K562 (cell line): ENCODE results near the gene FAM114A1. TPM values are rescaled to one million over a fixed set of nuclear protein-coding genes. Genes with fewer than 3 reads are reported as not detected.

Experiments used
- ATAC-seq: fragments of 200-7000 bp; cut with Tn5 transposase; 3 replicates; pipeline ENCODE4 v1.9.1; 2020; ENCODE audit warnings: moderate library complexity
- BruUV-seq: library from RNA; stranded (reverse); fragments of 400-500 nt; replicated peaks from 2 replicates; lab custom pipeline; 2021; lab: Mats Ljungman, UMichigan
- CTCF ChIA-PET: fragments of 300-600 bp; formaldehyde crosslinking; extraction: SDS; loops from one replicate; lab custom pipeline; 2021; ENCODE audit warnings: low intra/inter-chr PET ratio; lab: Yijun Ruan, JAX
- POLR2A ChIA-PET: fragments of 300-600, 350-650 bp; sonication (Branson Sonifier 250); formaldehyde crosslinking; extraction: SDS; loops from one replicate; lab custom pipeline; 2021; ENCODE audit warnings: antibody characterized with exemption, inconsistent platforms; lab: Yijun Ruan, JAX
- DNase-seq, 4 experiments: peaks; one replicate each; pipeline versions ENCODE4 v3.0.0 to v3.0.0-alpha.2; 2011 to 2018; ENCODE audit warnings: low spot score in 3 of 4, mixed read lengths in 3 of 4; ENCODE audit errors: extremely low read depth in 1 of 4
- FAIRE-seq: peaks from 2 replicates; lab custom pipeline; 2011; peaks lifted over from hg19 to GRCh38; lab: Jason Lieb, UNC
- H2AFZ ChIP-seq: 2 replicates; pipeline ENCODE4 v1.6.0; 2011; ENCODE audit warnings: low read depth, low read length, control low read depth, inconsistent platforms
- H3K27ac ChIP-seq: fragments of 200-600 bp; 3 replicates; pipeline ENCODE4 v1.8.0; 2011; ENCODE audit warnings: low read depth, mild to moderate bottlenecking, control low read depth, inconsistent platforms, low read length, moderate library complexity, mixed read lengths; ENCODE audit errors: extremely low read depth
- H3K27me3 ChIP-seq, 2 experiments: fragments of 300-600 bp in 1 of 2; 2 replicates in 1 of 2; 3 replicates in 1 of 2; pipeline versions ENCODE4 v1.6.0 to v1.8.0; 2011; ENCODE audit warnings: inconsistent platforms in 2 of 2, low read length in 2 of 2, mild to moderate bottlenecking in 1 of 2, mixed read lengths in 1 of 2, moderate library complexity in 1 of 2; ENCODE audit not compliant: control insufficient read depth in 2 of 2, insufficient read depth in 2 of 2
- H3K36me3 ChIP-seq: fragments of 300-600 bp; 3 replicates; pipeline ENCODE4 v1.8.0; 2011; ENCODE audit warnings: mild to moderate bottlenecking, low read length, inconsistent platforms; ENCODE audit not compliant: control insufficient read depth, insufficient read depth
- H3K4me1 ChIP-seq, 2 experiments: fragments of 200-600 bp in 1 of 2; replicated peaks in 1 of 2; 2 replicates in 1 of 2; 3 replicates in 1 of 2; pipeline versions ENCODE4 v1.5.1 to v1.8.0; 2011; ENCODE audit warnings: inconsistent platforms in 2 of 2, low read length in 2 of 2, mild to moderate bottlenecking in 1 of 2, mixed read lengths in 1 of 2, moderate library complexity in 1 of 2; ENCODE audit not compliant: control insufficient read depth in 2 of 2, insufficient read depth in 2 of 2
- H3K4me2 ChIP-seq: 2 replicates; pipeline ENCODE4 v1.6.1; 2011; ENCODE audit warnings: low read length, control low read depth, inconsistent platforms, mixed read lengths; ENCODE audit not compliant: insufficient read depth
- H3K4me3 ChIP-seq: fragments of 200-600 bp; sonication (generic), shearing (Covaris generic); 2 replicates; pipeline ENCODE4 v1.5.1; 2016; ENCODE audit warnings: control low read depth, inconsistent platforms
- H3K79me2 ChIP-seq: fragments of 200-600 bp; 3 replicates; pipeline ENCODE4 v1.8.0; 2011; ENCODE audit warnings: low read length, inconsistent platforms; ENCODE audit not compliant: control insufficient read depth, insufficient read depth
- H3K9ac ChIP-seq, 2 experiments: 2 replicates each; pipeline versions ENCODE4 v1.6.0 to v1.6.1; 2011; ENCODE audit warnings: low read depth in 2 of 2, low read length in 2 of 2, control low read depth in 1 of 2, inconsistent platforms in 1 of 2, mild to moderate bottlenecking in 1 of 2, mixed read lengths in 1 of 2; ENCODE audit not compliant: insufficient read depth in 1 of 2
- H3K9me1 ChIP-seq: one replicate; pipeline ENCODE4 v1.6.0; 2011; ENCODE audit warnings: inconsistent platforms, mild to moderate bottlenecking, low read length, moderate library complexity; ENCODE audit not compliant: control insufficient read depth, insufficient read depth
- H3K9me3 ChIP-seq: replicated peaks from 2 replicates; pipeline ENCODE4 v1.5.1; 2011; ENCODE audit warnings: low read depth, low read length, inconsistent platforms; ENCODE audit not compliant: control insufficient read depth, insufficient read depth
- H4K20me1 ChIP-seq: replicated peaks from 2 replicates; pipeline ENCODE4 v1.6.1; 2011; ENCODE audit warnings: low read length, inconsistent platforms, mixed read lengths; ENCODE audit not compliant: control insufficient read depth, insufficient read depth
- ARHGAP35 ChIP-seq: fragments of 450-650 bp; IDR thresholded peaks from 2 replicates; pipeline ENCODE4 v1.6.1; 2018; ENCODE audit not compliant: partially characterized antibody
- WGBS: fragments of 100-300 bp; shearing (Covaris generic); methylation state at CpG from one replicate; pipeline ENCODE4 v1.1.6; 2016; ENCODE audit warnings: low coverage, mixed read lengths; ENCODE audit not compliant: insufficient coverage; ENCODE audit errors: missing lambda C conversion rate; 5-methylcytosine and 5-hydroxymethylcytosine counted together
- in situ Hi-C: fragments of 300-500 bp; cut with MboI; formaldehyde crosslinking; loops from 4 replicates; pipeline ENCODE4 v1.15.0; 2018; ENCODE audit warnings: inconsistent platforms, mixed read lengths
- intact Hi-C: fragments of 100-400 bp; cut with micrococcal nuclease; formaldehyde crosslinking; loops from 2 replicates; pipeline ENCODE4 v1.14.2; 2022
- polyA plus RNA-seq, 8 experiments: library from polyadenylated mRNA; depleted of rRNA in 4 of 8; stranded (reverse) in 5 of 8; unstranded in 3 of 8; fragments of >200 nt; fragmentation: Nextera tagmentation in 2 of 8; fragmentation: Illumina TruSeq in 1 of 8; extraction: Ambion mirVana in 2 of 8; extraction: Trizol in 1 of 8; gene quantifications; 2 replicates each; pipeline versions ENCODE4 v1.2.1 to v1.2.3, GENCODE V29; 2011 to 2014; ENCODE audit warnings: inconsistent platforms in 1 of 8, missing spikeins in 1 of 8
- total RNA-seq, 7 experiments: library from RNA; depleted of rRNA in 6 of 7; stranded (reverse); fragments of >200 nt in 6 of 7; fragmentation: Illumina TruSeq in 2 of 7; extraction: Trizol in 2 of 7; gene quantifications; 2 replicates each; pipeline versions ENCODE4 v1.2.1 to v1.2.3, GENCODE V29; 2011 to 2021; ENCODE audit warnings: low replicate concordance in 1 of 7
- TF ChIP-seq, protein P1 (sequence below): sonication (generic); formaldehyde crosslinking; IDR thresholded peaks from 2 replicates; pipeline ENCODE4 v1.8.1; 2023; ENCODE audit warnings: mild to moderate bottlenecking, missing genetic modification reagents, moderate library complexity
- TF ChIP-seq, protein P2 (sequence below): IDR thresholded peaks from 2 replicates; pipeline ENCODE4 v1.6.1; 2016; ENCODE audit warnings: missing genetic modification characterization, missing compliant biosample characterization

Gene FAM114A1
- total and polyA plus RNA-seq, 9 of the 15 experiments (the other 6 are each of a cell fraction or from before 2014, with no cell fraction given) = 1.8 to 12.0 (median 4.3) TPM

DNA sequence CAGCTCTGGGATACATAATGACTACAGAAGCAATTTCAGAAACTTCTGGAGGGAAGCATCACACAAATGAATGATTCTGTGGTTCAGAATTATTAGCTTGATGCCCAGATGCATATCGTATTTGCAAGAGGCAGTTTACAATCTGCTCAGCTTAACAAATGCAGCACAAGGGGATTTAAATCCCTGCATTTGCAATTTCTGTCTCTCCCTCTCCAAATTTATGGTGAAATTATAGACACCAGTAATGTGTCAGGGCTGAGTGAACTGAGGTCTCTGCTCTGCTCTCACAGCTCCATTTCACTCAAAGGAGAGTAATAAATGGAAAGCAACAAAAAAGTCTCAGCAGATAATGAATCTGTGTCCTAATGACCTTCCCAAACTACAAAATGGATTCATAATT is 84.4 kb downstream of the FAM114A1 start:
- 0% methylated on average over 1 of the region's 1 CpG for WGBS
- peak; percentile 15 for FAIRE-seq
- no peak overlapping the region for H3K4me3 ChIP-seq
- H3K9me3 ChIP-seq = no peaks in the 10 kb centered on the region
- no peak overlapping the region for H2AFZ ChIP-seq
- H3K9ac ChIP-seq = no peak overlapping the region
- no peaks in the 10 kb centered on the region for H3K9me1 ChIP-seq
- intact Hi-C loops = no loop called here
- ChIA-PET CTCF (no interaction called here), POLR2A (no interaction called here)
- no peak for ATAC-seq
- no TSS peak for BruUV-seq
- TF ChIP-seq, protein P1, sequence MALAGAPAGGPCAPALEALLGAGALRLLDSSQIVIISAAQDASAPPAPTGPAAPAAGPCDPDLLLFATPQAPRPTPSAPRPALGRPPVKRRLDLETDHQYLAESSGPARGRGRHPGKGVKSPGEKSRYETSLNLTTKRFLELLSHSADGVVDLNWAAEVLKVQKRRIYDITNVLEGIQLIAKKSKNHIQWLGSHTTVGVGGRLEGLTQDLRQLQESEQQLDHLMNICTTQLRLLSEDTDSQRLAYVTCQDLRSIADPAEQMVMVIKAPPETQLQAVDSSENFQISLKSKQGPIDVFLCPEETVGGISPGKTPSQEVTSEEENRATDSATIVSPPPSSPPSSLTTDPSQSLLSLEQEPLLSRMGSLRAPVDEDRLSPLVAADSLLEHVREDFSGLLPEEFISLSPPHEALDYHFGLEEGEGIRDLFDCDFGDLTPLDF (CRISPR knock-in tag) = no peak
- TF ChIP-seq, protein P2, sequence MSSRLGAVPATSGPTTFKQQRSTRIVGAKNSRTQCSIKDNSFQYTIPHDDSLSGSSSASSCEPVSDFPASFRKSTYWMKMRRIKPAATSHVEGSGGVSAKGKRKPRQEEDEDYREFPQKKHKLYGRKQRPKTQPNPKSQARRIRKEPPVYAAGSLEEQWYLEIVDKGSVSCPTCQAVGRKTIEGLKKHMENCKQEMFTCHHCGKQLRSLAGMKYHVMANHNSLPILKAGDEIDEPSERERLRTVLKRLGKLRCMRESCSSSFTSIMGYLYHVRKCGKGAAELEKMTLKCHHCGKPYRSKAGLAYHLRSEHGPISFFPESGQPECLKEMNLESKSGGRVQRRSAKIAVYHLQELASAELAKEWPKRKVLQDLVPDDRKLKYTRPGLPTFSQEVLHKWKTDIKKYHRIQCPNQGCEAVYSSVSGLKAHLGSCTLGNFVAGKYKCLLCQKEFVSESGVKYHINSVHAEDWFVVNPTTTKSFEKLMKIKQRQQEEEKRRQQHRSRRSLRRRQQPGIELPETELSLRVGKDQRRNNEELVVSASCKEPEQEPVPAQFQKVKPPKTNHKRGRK (tag) = no peak
- TF ChIP-seq ARHGAP35 = no peak
- TF ChIP-seq, all 486 proteins: peak for 0
- Histone ChIP-seq H3K27me3 (peaks cover 16 to 18% of the 10 kb centered on the region in 2 experiments; a peak in 3 of 5 replicates), H4K20me1 (no peaks in the 10 kb centered on the region), H3K4me1 (no peaks in the 10 kb centered on the region), H3K36me3 (no peaks in the 10 kb centered on the region), H3K79me2 (no peaks in the 10 kb centered on the region), H3K4me2 (no peak overlapping the region), H3K27ac (no peak overlapping the region)
- in situ Hi-C loops = loop anchor here (10.0 kb wide), 1 partner anchor 683 kb away; the partner anchor contains the start of gene SMIM14
- DNase-seq = no peak
